Vagina (tissue), 2 donors: ENCODE measurements around the gene PTPRD.

Experiments used
- CTCF ChIP-seq, 3 experiments: fragments of 450-650 bp in 2 of 3; fragments of 200-600 bp in 1 of 3; sonication (generic) in 1 of 3; IDR thresholded peaks; one replicate each; pipeline ENCODE4 v1.5.1; 2017 to 2019; ENCODE audit warnings: antibody characterized with exemption in 3 of 3, mild to moderate bottlenecking in 2 of 3, moderate library complexity in 2 of 3
- POLR2A ChIP-seq, 2 donors: fragments of 450-650 bp; IDR thresholded peaks; one replicate each; pipeline ENCODE4 v1.6.1; 2017; ENCODE audit warnings: antibody characterized with exemption in 2 of 2, mild to moderate bottlenecking in 2 of 2, moderate library complexity in 2 of 2
- POLR2AphosphoS5 ChIP-seq, 2 donors: sonication (generic); formaldehyde crosslinking; IDR thresholded peaks; one replicate each; pipeline ENCODE4 v1.9.0; 2017; ENCODE audit warnings: antibody characterized with exemption in 2 of 2, mild to moderate bottlenecking in 2 of 2, low read depth in 1 of 2; ENCODE audit not compliant: insufficient read depth in 1 of 2

GRCh38 chr9:8447601-8448000 is 2165.2 kb downstream of the PTPRD start:
- TF ChIP-seq POLR2AphosphoS5 (IDR thresholded peaks at IDR 0.05; ENCODE audit: insufficient read depth in 1 of 2, low read depth in 1 of 2) (no peak), CTCF (IDR thresholded peaks at IDR 0.05) (no peak), POLR2A (IDR thresholded peaks at IDR 0.05) (no peak)
